Endothelial cell of umbilical vein (primary cell): ENCODE results near the gene GLI2. TPM values are rescaled to one million over a fixed set of nuclear protein-coding genes. Genes with fewer than 3 reads are reported as not detected.

Source experiments
- BruUV-seq: library from RNA; stranded (reverse); fragments of 400-500 nt; replicated peaks from 2 replicates; lab custom pipeline; 2021; lab: Mats Ljungman, UMichigan
- CTCF ChIA-PET: fragments of 300-600, 350-600 bp; sonication (Branson Sonifier 250); formaldehyde crosslinking; loops from one replicate; lab custom pipeline; 2021; ENCODE audit warnings: antibody characterized with exemption, inconsistent platforms; lab: Charles Lee
- POLR2A ChIA-PET: fragments of 300-600, 350-600 bp; sonication (Branson Sonifier 250); formaldehyde crosslinking; loops from one replicate; lab custom pipeline; 2021; ENCODE audit warnings: antibody characterized with exemption, inconsistent platforms; lab: Charles Lee
- DNase-seq: peaks from one replicate; pipeline ENCODE4 v3.0.0-alpha.2; 2011; ENCODE audit warnings: low read depth, low spot score
- FAIRE-seq: peaks from 2 replicates; lab custom pipeline; 2011; peaks lifted over from hg19 to GRCh38; lab: Jason Lieb, UNC
- H2AFZ ChIP-seq: 2 replicates; pipeline ENCODE4 v1.6.0; 2012; ENCODE audit warnings: low read depth, low read length, control low read depth, inconsistent platforms
- H3K27ac ChIP-seq: 2 replicates; pipeline ENCODE4 v1.5.1; 2011; ENCODE audit warnings: low read depth, mild to moderate bottlenecking, control low read depth, low read length, moderate library complexity; ENCODE audit not compliant: insufficient read depth
- H3K27me3 ChIP-seq, 2 experiments: 2 replicates each; pipeline versions ENCODE4 v1.6.0 to v1.6.1; 2011; ENCODE audit warnings: low read length in 2 of 2, mixed read lengths in 1 of 2; ENCODE audit not compliant: control insufficient read depth in 2 of 2, insufficient read depth in 2 of 2
- H3K36me3 ChIP-seq, 2 experiments: 2 replicates in 1 of 2; 3 replicates in 1 of 2; pipeline ENCODE4 v1.5.1; 2011; ENCODE audit warnings: low read length in 2 of 2, mild to moderate bottlenecking in 1 of 2, moderate library complexity in 1 of 2; ENCODE audit not compliant: control insufficient read depth in 2 of 2, insufficient read depth in 2 of 2; ENCODE audit errors: extremely low read depth in 1 of 2
- H3K4me1 ChIP-seq: 3 replicates; pipeline ENCODE4 v1.5.1; 2011; ENCODE audit warnings: mild to moderate bottlenecking, low read length; ENCODE audit not compliant: control insufficient read depth, insufficient read depth; ENCODE audit errors: extremely low read depth
- H3K4me2 ChIP-seq: 2 replicates; pipeline ENCODE4 v1.6.1; 2011; ENCODE audit warnings: low read length, control low read depth, mixed read lengths; ENCODE audit not compliant: insufficient read depth
- H3K4me3 ChIP-seq, 3 experiments: fragments of 200-600 bp in 1 of 3; sonication (generic), shearing (Covaris generic) in 1 of 3; replicated peaks in 1 of 3; 2 replicates each; pipeline ENCODE4 v1.5.1; 2011 to 2016; ENCODE audit warnings: control low read depth in 3 of 3, low read length in 3 of 3, mild to moderate bottlenecking in 2 of 3, inconsistent platforms in 1 of 3, low read depth in 1 of 3, moderate library complexity in 1 of 3; ENCODE audit not compliant: insufficient read depth in 1 of 3
- H3K79me2 ChIP-seq: 2 replicates; pipeline ENCODE4 v1.6.0; 2012; ENCODE audit warnings: low read length, inconsistent platforms; ENCODE audit not compliant: control insufficient read depth, insufficient read depth
- H3K9ac ChIP-seq: replicated peaks from 2 replicates; pipeline ENCODE3; 2011; ENCODE audit warnings: low read length, control low read depth; ENCODE audit not compliant: insufficient read depth; ENCODE audit errors: extremely low read depth
- H3K9me1 ChIP-seq: replicated peaks from 3 replicates; pipeline ENCODE4 v1.6.0; 2011; ENCODE audit warnings: mild to moderate bottlenecking, low read length; ENCODE audit not compliant: control insufficient read depth, insufficient read depth; ENCODE audit errors: extremely low read depth
- H3K9me3 ChIP-seq: replicated peaks from 2 replicates; pipeline ENCODE4 v1.5.1; 2012; ENCODE audit warnings: low read length, inconsistent platforms; ENCODE audit not compliant: control insufficient read depth, insufficient read depth
- H4K20me1 ChIP-seq: replicated peaks from 2 replicates; pipeline ENCODE3; 2011; ENCODE audit warnings: mild to moderate bottlenecking, low read length; ENCODE audit not compliant: control insufficient read depth, insufficient read depth; ENCODE audit errors: extremely low read depth
- EZH2 ChIP-seq: IDR thresholded peaks from 2 replicates; pipeline ENCODE4 v1.6.1; 2012; ENCODE audit warnings: borderline replicate concordance, low read depth, mild to moderate bottlenecking, moderate library complexity, low read length, inconsistent platforms; ENCODE audit not compliant: severe bottlenecking
- FOS ChIP-seq: IDR thresholded peaks from 2 replicates; pipeline ENCODE4 v1.6.1; 2011; ENCODE audit warnings: mild to moderate bottlenecking, low read length, moderate library complexity, borderline replicate concordance; ENCODE audit not compliant: insufficient read depth
- GATA2 ChIP-seq: IDR thresholded peaks from 2 replicates; pipeline ENCODE4 v1.7.0; 2011; ENCODE audit warnings: low read depth, mild to moderate bottlenecking, moderate library complexity, mixed read lengths, low read length; ENCODE audit not compliant: insufficient read length, insufficient read depth
- JUN ChIP-seq: IDR thresholded peaks from 2 replicates; pipeline ENCODE4 v1.6.1; 2011; ENCODE audit warnings: borderline replicate concordance, low read depth; ENCODE audit not compliant: insufficient read length, insufficient read depth
- MAX ChIP-seq: IDR thresholded peaks from 2 replicates; pipeline ENCODE4 v1.6.1; 2011; ENCODE audit not compliant: insufficient read depth, insufficient read length
- MYC ChIP-seq: IDR thresholded peaks from one replicate; pipeline ENCODE4 v1.6.1; 2011; ENCODE audit warnings: mild to moderate bottlenecking, low read depth, low read length
- POLR2A ChIP-seq: IDR thresholded peaks from 2 replicates; pipeline ENCODE4 v1.6.1; 2012; ENCODE audit warnings: low read depth, mild to moderate bottlenecking, control low read depth, low read length
- POLR2AphosphoS5 ChIP-seq: IDR thresholded peaks from 2 replicates; pipeline ENCODE4 v1.6.1; 2012; ENCODE audit warnings: low read depth, mild to moderate bottlenecking, control low read depth, low read length, moderate library complexity; ENCODE audit not compliant: insufficient read depth
- dilution Hi-C: fragments of 300-500 bp; cut with MboI; formaldehyde crosslinking; loops from one replicate; pipeline ENCODE4 v1.15.0; 2019; ENCODE audit warnings: low sequenced_read_pairs; ENCODE audit not compliant: extremely low pct_ligation_motif_present
- intact Hi-C: fragments of 100-400 bp; cut with micrococcal nuclease; formaldehyde crosslinking; loops from one replicate; pipeline ENCODE4 v1.10.0; 2022
- polyA plus RNA-seq, 4 experiments: library from polyadenylated mRNA; depleted of rRNA in 3 of 4; stranded (reverse) in 3 of 4; unstranded in 1 of 4; fragments of >200 nt; gene quantifications; 2 replicates each; pipeline versions ENCODE4 v1.2.1 to v1.2.3, GENCODE V29; 2011 to 2012; ENCODE audit warnings: missing spikeins in 1 of 4
- total RNA-seq: library from RNA; stranded (reverse); gene quantifications from 2 replicates; pipeline ENCODE4 v1.2.3, GENCODE V29; 2021

Gene GLI2
- total and polyA plus RNA-seq, 2 donors (not counting 3 experiments of a cell fraction or from before 2014, with no cell fraction given): 0.13 TPM; not detected in 1

- dilution Hi-C loops: no loop called here
- no peaks in the 10 kb centered on the region for H3K36me3 ChIP-seq
- peaks cover 64 to 87% of the 10 kb centered on the region in 2 experiments for H3K27me3 ChIP-seq
- H3K4me3 ChIP-seq: peak overlapping the region in 1 of 3 experiments; percentile 8
- H2AFZ ChIP-seq: peak overlapping the region; percentile 21
- TF ChIP-seq POLR2A (no peak), FOS (no peak), JUN (no peak), GATA2 (no peak), MYC (no peak), POLR2AphosphoS5 (no peak)
- peak overlapping the region; percentile 63 for H3K4me2 ChIP-seq
- H3K9ac ChIP-seq: no peak overlapping the region
- H3K27ac ChIP-seq: no peak overlapping the region
- no peaks in the 10 kb centered on the region for H4K20me1 ChIP-seq
- no peaks in the 10 kb centered on the region for H3K79me2 ChIP-seq
- intact Hi-C loops: loop anchor here (5.0 kb wide), 1 partner anchor 131 kb away; no protein-coding TSS in a partner anchor
- FAIRE-seq (no peak), DNase-seq (peak; percentile 26)
- H3K9me3 ChIP-seq: no peaks in the 10 kb centered on the region
- BruUV-seq: no TSS peak
- no peaks in the 10 kb centered on the region for H3K4me1 ChIP-seq
- no peaks in the 10 kb centered on the region for H3K9me1 ChIP-seq
- POLR2A ChIA-PET: no interaction called here
- CTCF ChIA-PET: interaction anchor here (0.5 to 2.5 kb wide), 19 partner anchors 8 to 388 kb away, joined by 3 to 9 read pairs (median 4); no protein-coding TSS in a partner anchor
Measured at GRCh38 chr2:120736202-120736623, 545 bp downstream of the GLI2 start.

DNA sequence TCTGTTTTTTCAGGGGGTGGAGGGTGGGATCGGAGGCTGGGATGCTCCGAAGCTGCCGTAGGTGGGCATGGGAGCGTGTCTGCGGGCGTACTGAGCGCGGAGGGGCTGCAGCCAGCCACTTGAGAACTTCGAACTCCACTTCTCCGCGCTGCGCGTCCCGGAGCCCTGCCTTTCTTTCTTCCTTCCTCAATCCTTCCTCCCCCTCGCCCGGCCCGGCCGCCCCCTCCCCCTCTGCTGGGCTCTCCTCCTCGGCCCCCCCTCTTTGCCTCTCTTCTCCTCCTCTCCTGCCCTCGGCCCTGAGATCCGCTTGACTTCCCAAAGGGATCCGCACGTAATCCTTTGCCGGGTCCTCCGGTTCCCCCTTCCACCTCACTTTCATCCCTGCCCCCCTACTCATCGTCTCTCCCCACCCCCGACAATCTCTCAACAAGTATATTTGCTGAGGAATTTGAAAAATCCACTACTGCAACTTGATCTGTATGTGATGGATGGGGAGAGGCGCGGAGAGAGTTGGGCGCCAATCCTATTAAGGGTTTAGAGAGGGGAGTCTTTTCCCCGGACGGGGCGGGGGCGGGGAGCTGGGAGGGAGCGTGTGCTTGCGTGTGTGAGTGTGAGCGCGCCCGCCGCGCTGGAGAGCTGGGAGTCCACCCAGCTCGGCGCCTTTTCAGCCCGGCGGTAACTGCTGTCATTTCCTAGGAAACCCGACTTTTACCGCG is 1.1 kb downstream of the GLI2 start:
- intact Hi-C loops: loop anchor here (5.0 kb wide), 1 partner anchor 131 kb away; no protein-coding TSS in a partner anchor
- Histone ChIP-seq H3K4me3 (no peak overlapping the region), H3K4me2 (peak overlapping the region; percentile 63), H3K36me3 (no peaks in the 10 kb centered on the region), H3K79me2 (no peaks in the 10 kb centered on the region), H3K27me3 (peaks cover 64 to 87% of the 10 kb centered on the region in 2 experiments), H3K9me3 (no peaks in the 10 kb centered on the region), H4K20me1 (no peaks in the 10 kb centered on the region), H3K4me1 (no peaks in the 10 kb centered on the region), H3K9me1 (no peaks in the 10 kb centered on the region), H2AFZ (no peak overlapping the region), H3K9ac (no peak overlapping the region), H3K27ac (no peak overlapping the region)
- dilution Hi-C loops: no loop called here
- TF ChIP-seq POLR2AphosphoS5 (no peak), JUN (no peak), GATA2 (no peak), EZH2 (no peak), MAX (no peak), MYC (no peak), POLR2A (no peak)
- POLR2A ChIA-PET: no interaction called here
- FAIRE-seq: no peak
- DNase-seq: no peak
- CTCF ChIA-PET: interaction anchor here (0.5 to 2.5 kb wide), 13 partner anchors 8 to 389 kb away, joined by 3 to 9 read pairs (median 4); no protein-coding TSS in a partner anchor
- BruUV-seq: no TSS peak
